ENCODE results near the gene HIBCH.

Gene HIBCH

DNA sequence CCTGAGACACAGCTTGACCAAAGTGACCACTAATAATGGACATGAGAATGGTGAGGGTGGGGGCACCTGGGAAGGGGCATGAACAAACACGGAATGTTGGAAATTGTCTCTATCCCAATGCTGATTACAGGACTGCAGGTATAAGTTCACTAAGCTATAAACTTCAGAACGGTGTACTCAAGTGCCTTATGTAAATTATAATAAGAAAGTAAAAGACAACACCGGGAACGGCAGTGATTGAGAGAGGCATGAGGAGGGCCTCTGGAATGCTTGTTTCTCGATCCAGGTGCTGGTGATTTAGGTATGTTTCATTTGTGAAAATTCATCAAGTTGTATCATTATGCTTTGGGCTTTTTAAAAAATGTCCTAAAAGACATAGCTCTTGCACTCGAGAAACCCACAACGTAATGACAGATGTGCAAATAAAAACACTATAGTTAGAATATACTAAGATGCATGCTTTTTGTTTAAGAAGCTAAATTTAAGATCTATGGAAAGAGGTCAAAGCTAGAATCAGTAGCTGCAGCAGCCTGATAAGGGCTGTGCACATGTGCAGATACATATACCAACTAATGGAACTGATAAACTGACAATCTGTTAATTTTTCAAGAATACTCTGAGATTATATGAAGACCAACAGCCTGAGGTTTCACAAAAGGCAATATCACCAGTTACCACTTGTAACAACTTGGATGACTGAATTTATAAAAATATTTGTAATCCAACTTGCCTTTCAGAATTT, 7.6 kb downstream of the HIBCH start:
- Histone ChIP-seq H2BK120ac (ENCODE audit: low read depth, low read length) (no peak overlapping the region), H3K18ac (ENCODE audit: low read depth in 1 of 2, low read length in 2 of 2) (no peak overlapping the region), H3K14ac (ENCODE audit: low read length in 2 of 2) (no peak overlapping the region), H3K4me3 (ENCODE audit: insufficient read depth in 1 of 2, low read depth in 1 of 2, low read length in 2 of 2) (no peak overlapping the region), H3K4me2 (ENCODE audit: low read length, poor library complexity, severe bottlenecking) (no peak overlapping the region), H4K8ac (ENCODE audit: low read length) (no peak overlapping the region), H3K23ac (ENCODE audit: low read length in 2 of 2) (no peak overlapping the region), H2AFZ (ENCODE audit: low read depth, low read length) (no peak overlapping the region), H2BK12ac (ENCODE audit: low read length in 2 of 2) (no peak overlapping the region), H3K27ac (ENCODE audit: low read length, poor library complexity, severe bottlenecking) (no peak overlapping the region), H2AK5ac (ENCODE audit: low read length, severe bottlenecking) (no peak overlapping the region), H3K4me1 (ENCODE audit: control insufficient read depth, insufficient read depth, low read depth, low read length) (peaks cover 2% of the 10 kb centered on the region), H4K91ac (ENCODE audit: low read length) (no peak overlapping the region), H3K36me3 (ENCODE audit: control insufficient read depth in 1 of 2, insufficient read depth in 2 of 2, low read depth in 1 of 2, low read length in 2 of 2) (peaks cover 4 to 46% of the 10 kb centered on the region in 2 experiments), H3K9ac (ENCODE audit: low read length) (no peak overlapping the region), H2BK15ac (ENCODE audit: low read depth, poor library complexity, severe bottlenecking) (no peak overlapping the region), H3K27me3 (ENCODE audit: control insufficient read depth in 1 of 2, insufficient read depth in 1 of 2, low read length in 2 of 2) (no peaks in the 10 kb centered on the region), H3K79me1 (replicated peaks; ENCODE audit: low read length, poor library complexity, severe bottlenecking) (peaks cover 25% of the 10 kb centered on the region), H3K9me3 (ENCODE audit: control insufficient read depth, low read length) (no peaks in the 10 kb centered on the region), H2BK5ac (ENCODE audit: low read depth, low read length, poor library complexity, severe bottlenecking) (no peak overlapping the region), H3K4ac (ENCODE audit: low read depth in 1 of 2, low read length in 2 of 2) (no peak overlapping the region)
- no peak for DNase-seq
- 100% methylated on average over 4 of the region's 7 CpGs for WGBS

DNA sequence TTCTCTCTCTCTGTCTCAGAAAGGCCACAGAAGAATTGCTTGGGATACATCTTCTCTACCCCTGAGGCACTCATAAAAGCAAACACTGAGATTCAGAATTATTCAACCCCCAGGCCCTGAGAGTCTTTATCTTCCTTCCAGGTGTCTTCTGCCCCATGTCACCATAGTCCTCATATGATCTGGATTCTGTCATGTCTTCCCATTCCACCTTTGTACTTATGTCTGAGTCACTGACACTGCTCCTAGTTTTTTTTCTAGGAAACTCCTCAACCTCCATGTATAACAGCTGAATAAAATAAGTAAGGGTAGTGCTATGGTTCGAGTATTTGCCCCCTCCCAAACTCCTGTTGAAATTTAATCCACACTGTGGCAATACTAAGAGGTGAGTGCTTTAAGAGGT, 11.6 kb downstream of the HIBCH start:
- no peak overlapping the region for H2BK12ac ChIP-seq (ENCODE audit: low read length in 2 of 2)
- no peak overlapping the region for H3K23ac ChIP-seq (ENCODE audit: low read length in 2 of 2)
- H2BK15ac ChIP-seq (ENCODE audit: low read depth, poor library complexity, severe bottlenecking): no peak overlapping the region
- H2AK5ac ChIP-seq (ENCODE audit: low read length, severe bottlenecking): no peak overlapping the region
- no peak overlapping the region for H3K9ac ChIP-seq (ENCODE audit: low read length)
- no peak overlapping the region for H3K14ac ChIP-seq (ENCODE audit: low read length in 2 of 2)
- no CpG with 5 or more reads among the region's 1 CpG for WGBS
- no peak for DNase-seq
- H3K79me1 ChIP-seq (replicated peaks; ENCODE audit: low read length, poor library complexity, severe bottlenecking): peaks cover 20% of the 10 kb centered on the region
- no peak overlapping the region for H3K4me2 ChIP-seq (ENCODE audit: low read length, poor library complexity, severe bottlenecking)
- no peaks in the 10 kb centered on the region for H3K9me3 ChIP-seq (ENCODE audit: control insufficient read depth, low read length)
- H2BK5ac ChIP-seq (ENCODE audit: low read depth, low read length, poor library complexity, severe bottlenecking): no peak overlapping the region
- H3K27me3 ChIP-seq (ENCODE audit: control insufficient read depth in 1 of 2, insufficient read depth in 1 of 2, low read length in 2 of 2): no peaks in the 10 kb centered on the region
- H3K36me3 ChIP-seq (ENCODE audit: control insufficient read depth in 1 of 2, insufficient read depth in 2 of 2, low read depth in 1 of 2, low read length in 2 of 2): peaks cover 4 to 56% of the 10 kb centered on the region in 2 experiments
- H4K91ac ChIP-seq (ENCODE audit: low read length): no peak overlapping the region
- no peak overlapping the region for H4K8ac ChIP-seq (ENCODE audit: low read length)
- no peak overlapping the region for H3K4ac ChIP-seq (ENCODE audit: low read depth in 1 of 2, low read length in 2 of 2)
- no peak overlapping the region for H3K27ac ChIP-seq (ENCODE audit: low read length, poor library complexity, severe bottlenecking)
- H3K4me1 ChIP-seq (ENCODE audit: control insufficient read depth, insufficient read depth, low read depth, low read length): no peaks in the 10 kb centered on the region
- no peak overlapping the region for H2BK120ac ChIP-seq (ENCODE audit: low read depth, low read length)
- H3K18ac ChIP-seq (ENCODE audit: low read depth in 1 of 2, low read length in 2 of 2): no peak overlapping the region
- H3K4me3 ChIP-seq (ENCODE audit: insufficient read depth in 1 of 2, low read depth in 1 of 2, low read length in 2 of 2): no peak overlapping the region
- H2AFZ ChIP-seq (ENCODE audit: low read depth, low read length): no peak overlapping the region

DNA sequence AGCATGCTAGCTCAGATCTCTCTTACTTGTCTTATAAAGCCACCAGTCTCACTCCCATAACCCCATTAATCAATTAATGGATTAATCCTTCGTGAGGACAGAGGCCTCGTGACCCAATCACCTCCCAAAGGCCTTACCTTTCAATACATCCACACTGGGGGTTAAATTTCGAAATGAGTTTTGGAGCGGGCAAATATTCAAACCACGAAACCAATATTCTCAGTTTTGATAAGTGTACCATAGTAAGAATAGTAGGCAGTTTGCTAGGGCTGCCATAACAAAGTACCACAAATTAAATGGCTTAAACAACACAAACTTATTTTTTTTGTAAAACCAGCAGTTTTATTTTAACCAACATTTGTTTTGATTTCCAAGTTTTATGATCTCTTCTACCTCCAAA, 15.2 kb downstream of the HIBCH start:
- no peak overlapping the region for H3K4me2 ChIP-seq (ENCODE audit: low read length, poor library complexity, severe bottlenecking)
- 100% methylated on average over 4 of the region's 5 CpGs for WGBS
- H3K9ac ChIP-seq (ENCODE audit: low read length): no peak overlapping the region
- H3K9me3 ChIP-seq (ENCODE audit: control insufficient read depth, low read length): no peaks in the 10 kb centered on the region
- H2BK12ac ChIP-seq (ENCODE audit: low read length in 2 of 2): no peak overlapping the region
- no peak overlapping the region for H2BK5ac ChIP-seq (ENCODE audit: low read depth, low read length, poor library complexity, severe bottlenecking)
- H3K23ac ChIP-seq (ENCODE audit: low read length in 2 of 2): no peak overlapping the region
- no peak overlapping the region for H3K18ac ChIP-seq (ENCODE audit: low read depth in 1 of 2, low read length in 2 of 2)
- H3K4me3 ChIP-seq (ENCODE audit: insufficient read depth in 1 of 2, low read depth in 1 of 2, low read length in 2 of 2): no peak overlapping the region
- H2BK120ac ChIP-seq (ENCODE audit: low read depth, low read length): no peak overlapping the region
- DNase-seq: no peak
- H2AFZ ChIP-seq (ENCODE audit: low read depth, low read length): no peak overlapping the region
- no peaks in the 10 kb centered on the region for H3K27me3 ChIP-seq (ENCODE audit: control insufficient read depth in 1 of 2, insufficient read depth in 1 of 2, low read length in 2 of 2)
- H3K36me3 ChIP-seq (ENCODE audit: control insufficient read depth in 1 of 2, insufficient read depth in 2 of 2, low read depth in 1 of 2, low read length in 2 of 2): peaks cover 4 to 60% of the 10 kb centered on the region in 2 experiments
- H4K91ac ChIP-seq (ENCODE audit: low read length): no peak overlapping the region
- H3K4me1 ChIP-seq (ENCODE audit: control insufficient read depth, insufficient read depth, low read depth, low read length): no peaks in the 10 kb centered on the region
- no peak overlapping the region for H3K27ac ChIP-seq (ENCODE audit: low read length, poor library complexity, severe bottlenecking)
- H2BK15ac ChIP-seq (ENCODE audit: low read depth, poor library complexity, severe bottlenecking): no peak overlapping the region
- H3K4ac ChIP-seq (ENCODE audit: low read depth in 1 of 2, low read length in 2 of 2): no peak overlapping the region
- peaks cover 31% of the 10 kb centered on the region for H3K79me1 ChIP-seq (replicated peaks; ENCODE audit: low read length, poor library complexity, severe bottlenecking)
- H2AK5ac ChIP-seq (ENCODE audit: low read length, severe bottlenecking): no peak overlapping the region
- no peak overlapping the region for H3K14ac ChIP-seq (ENCODE audit: low read length in 2 of 2)
- H4K8ac ChIP-seq (ENCODE audit: low read length): no peak overlapping the region

DNA sequence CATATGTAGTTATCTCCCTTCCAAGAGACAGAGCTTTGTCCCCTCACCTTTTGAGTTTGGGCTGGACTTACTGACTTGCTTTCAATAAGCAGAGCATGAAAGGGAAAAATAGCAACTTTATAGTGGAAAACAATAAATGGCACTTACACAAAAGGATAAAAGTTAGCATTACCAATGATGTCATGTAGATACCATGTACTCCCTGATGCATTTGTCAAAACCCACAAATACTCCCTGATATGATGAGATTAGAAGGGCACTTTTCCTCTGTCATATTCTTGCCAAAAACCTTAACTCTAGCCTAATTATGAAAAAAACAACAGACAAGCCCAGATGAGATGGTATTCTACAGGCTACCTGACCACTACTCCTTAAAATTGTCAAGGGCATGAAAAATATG, 16.0 kb downstream of the HIBCH start:
- no peak for DNase-seq
- Histone ChIP-seq H2BK5ac (ENCODE audit: low read depth, low read length, poor library complexity, severe bottlenecking) (no peak overlapping the region), H3K4ac (ENCODE audit: low read depth in 1 of 2, low read length in 2 of 2) (no peak overlapping the region), H4K8ac (ENCODE audit: low read length) (no peak overlapping the region), H3K27me3 (ENCODE audit: control insufficient read depth in 1 of 2, insufficient read depth in 1 of 2, low read length in 2 of 2) (no peaks in the 10 kb centered on the region), H3K23ac (ENCODE audit: low read length in 2 of 2) (no peak overlapping the region), H3K79me1 (replicated peaks; ENCODE audit: low read length, poor library complexity, severe bottlenecking) (peaks cover 29% of the 10 kb centered on the region), H2AFZ (ENCODE audit: low read depth, low read length) (no peak overlapping the region), H2AK5ac (ENCODE audit: low read length, severe bottlenecking) (no peak overlapping the region), H3K4me1 (ENCODE audit: control insufficient read depth, insufficient read depth, low read depth, low read length) (no peaks in the 10 kb centered on the region), H2BK120ac (ENCODE audit: low read depth, low read length) (no peak overlapping the region), H3K18ac (ENCODE audit: low read depth in 1 of 2, low read length in 2 of 2) (no peak overlapping the region), H3K27ac (ENCODE audit: low read length, poor library complexity, severe bottlenecking) (no peak overlapping the region), H3K4me3 (ENCODE audit: insufficient read depth in 1 of 2, low read depth in 1 of 2, low read length in 2 of 2) (no peak overlapping the region), H4K91ac (ENCODE audit: low read length) (no peak overlapping the region), H3K9me3 (ENCODE audit: control insufficient read depth, low read length) (no peaks in the 10 kb centered on the region), H3K4me2 (ENCODE audit: low read length, poor library complexity, severe bottlenecking) (no peak overlapping the region), H3K36me3 (ENCODE audit: control insufficient read depth in 1 of 2, insufficient read depth in 2 of 2, low read depth in 1 of 2, low read length in 2 of 2) (peaks cover 4 to 53% of the 10 kb centered on the region in 2 experiments), H3K9ac (ENCODE audit: low read length) (no peak overlapping the region), H3K14ac (ENCODE audit: low read length in 2 of 2) (no peak overlapping the region), H2BK15ac (ENCODE audit: low read depth, poor library complexity, severe bottlenecking) (no peak overlapping the region), H2BK12ac (ENCODE audit: low read length in 2 of 2) (no peak overlapping the region)

Data from mesenchymal stem cell (in vitro differentiated cells and primary cell).